Stimulated activated CD8-positive, alpha-beta memory T cell treated with anti-CD3 and anti-CD28 coated beads, Interleukin-12 subunit alpha, Interleukin-12 subunit beta, amount 100 ng/mL, for 1 hour (primary cell): ENCODE data around the gene AGMAT.

Source experiments
- DNase-seq: peaks from one replicate; pipeline ENCODE4 v3.0.0-alpha.2; 2020; ENCODE audit warnings: low read depth

The AGMAT gene

GRCh38 chr1:15523104-15524020, 61.5 kb downstream of the AGMAT start:
- no peak for DNase-seq

- no peak for DNase-seq
These were observed 62.3 kb downstream of the AGMAT start for GRCh38 chr1:15522551-15522950.
